ENCODE data around the gene KCNJ9. TPM values are rescaled to one million over a fixed set of nuclear protein-coding genes. Genes with fewer than 3 reads are reported as not detected.

Gene KCNJ9
- total and polyA plus RNA-seq, 12 donors = 0.01 to 0.09 (median 0.07) TPM; not detected in 8

DNA sequence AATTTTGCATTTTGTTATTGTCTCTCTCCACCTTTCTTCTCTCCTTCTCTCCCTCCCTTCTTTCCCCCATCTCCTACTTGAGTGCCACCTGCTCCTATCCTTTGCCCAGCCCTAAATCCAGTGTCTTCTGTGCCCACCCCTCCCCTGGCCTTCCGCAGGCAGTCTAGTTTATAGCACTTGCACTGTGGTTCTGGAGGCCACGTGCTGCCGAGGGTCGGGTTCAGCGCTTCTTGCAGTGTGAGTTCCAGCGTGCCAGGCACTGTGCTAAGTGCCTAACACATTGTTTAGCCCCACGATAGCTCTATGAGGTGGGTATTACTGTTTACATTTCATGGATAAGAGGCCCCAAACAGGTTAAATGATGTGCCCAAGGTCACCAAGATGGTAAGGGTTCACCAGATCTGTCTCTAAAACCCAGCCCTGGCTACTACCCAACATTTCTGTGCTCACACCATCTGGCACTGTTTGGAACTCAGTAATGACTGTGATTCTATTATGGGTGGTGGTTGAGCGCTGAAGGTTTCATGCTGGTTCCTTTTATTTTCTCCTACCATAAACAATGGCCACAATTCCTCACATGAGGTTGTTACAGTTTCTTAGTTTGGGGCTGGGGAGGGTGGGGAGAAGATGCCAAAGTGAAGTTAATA is 56.0 kb downstream of the KCNJ9 start:
- Histone ChIP-seq H3K9me3 (no peaks in the 10 kb centered on the region), H3K4me3 (no peak overlapping the region), H3K27ac (peak overlapping the region in 4 of 10 donors; percentile 35 to 65 (median 54)), H3K4me1 (peaks cover 0 to 22% (median 6%) of the 10 kb centered on the region in 9 donors), H3K27me3 (no peaks in the 10 kb centered on the region), H3K36me3 (peaks cover 0 to 94% (median 4%) of the 10 kb centered on the region in 9 donors)
- DNase-seq (no peak), ATAC-seq (peak in 5 of 8 donors; percentile 32 to 60 (median 41))
- intact Hi-C loops (cut with DNase I) = no loop called here
- WGBS, 2 donors = 88 to 90% methylated on average over 8 of the region's 8 CpGs
- TF ChIP-seq, protein P1, sequence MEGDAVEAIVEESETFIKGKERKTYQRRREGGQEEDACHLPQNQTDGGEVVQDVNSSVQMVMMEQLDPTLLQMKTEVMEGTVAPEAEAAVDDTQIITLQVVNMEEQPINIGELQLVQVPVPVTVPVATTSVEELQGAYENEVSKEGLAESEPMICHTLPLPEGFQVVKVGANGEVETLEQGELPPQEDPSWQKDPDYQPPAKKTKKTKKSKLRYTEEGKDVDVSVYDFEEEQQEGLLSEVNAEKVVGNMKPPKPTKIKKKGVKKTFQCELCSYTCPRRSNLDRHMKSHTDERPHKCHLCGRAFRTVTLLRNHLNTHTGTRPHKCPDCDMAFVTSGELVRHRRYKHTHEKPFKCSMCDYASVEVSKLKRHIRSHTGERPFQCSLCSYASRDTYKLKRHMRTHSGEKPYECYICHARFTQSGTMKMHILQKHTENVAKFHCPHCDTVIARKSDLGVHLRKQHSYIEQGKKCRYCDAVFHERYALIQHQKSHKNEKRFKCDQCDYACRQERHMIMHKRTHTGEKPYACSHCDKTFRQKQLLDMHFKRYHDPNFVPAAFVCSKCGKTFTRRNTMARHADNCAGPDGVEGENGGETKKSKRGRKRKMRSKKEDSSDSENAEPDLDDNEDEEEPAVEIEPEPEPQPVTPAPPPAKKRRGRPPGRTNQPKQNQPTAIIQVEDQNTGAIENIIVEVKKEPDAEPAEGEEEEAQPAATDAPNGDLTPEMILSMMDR (IDR thresholded peaks at IDR 0.05) = no peak

DNA sequence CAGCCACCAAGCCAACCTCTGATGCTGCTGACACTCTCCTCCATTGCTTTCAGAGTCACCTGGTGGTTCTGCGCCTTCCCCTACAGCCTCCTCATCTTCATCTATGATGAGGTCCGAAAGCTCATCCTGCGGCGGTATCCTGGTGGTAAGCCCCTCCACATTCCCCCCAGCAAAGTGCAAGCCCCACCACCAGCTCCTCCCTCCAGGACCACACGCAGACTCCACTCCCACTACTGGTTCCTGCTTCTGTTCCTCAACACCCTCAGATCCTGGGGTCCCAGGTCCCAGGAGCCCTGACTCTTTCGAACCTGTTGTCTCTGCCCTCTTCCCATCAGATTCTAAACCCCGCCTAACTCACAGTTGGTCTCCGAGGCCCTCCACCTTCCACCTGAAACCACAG is 58.5 kb downstream of the KCNJ9 start:
- no peak for ATAC-seq
- H3K9me3 ChIP-seq = no peaks in the 10 kb centered on the region
- TF ChIP-seq, protein P1 (IDR thresholded peaks at IDR 0.05) = no peak
- H3K27ac ChIP-seq = no peak overlapping the region
- H3K36me3 ChIP-seq = peaks cover 0 to 79% (median 4%) of the 10 kb centered on the region in 9 donors
- peaks cover 0 to 15% (median 0%) of the 10 kb centered on the region in 9 donors for H3K4me1 ChIP-seq
- H3K4me3 ChIP-seq = no peak overlapping the region
- WGBS, 2 donors = 94% methylated on average over 8 of the region's 8 CpGs
- intact Hi-C loops (cut with DNase I) = no loop called here
- DNase-seq = no peak
- no peaks in the 10 kb centered on the region for H3K27me3 ChIP-seq

Other genes starting within 250 kb of the KCNJ9 start
- not detected for gene VSIG8, start 218.9 kb upstream of the KCNJ9 start, total RNA-seq
- gene VSIG8, start 218.9 kb upstream of the KCNJ9 start, polyA plus RNA-seq = under 1 TPM in 1 of 2 donors, not detected in 1; 0.44 TPM
- gene CFAP45, start 181.4 kb upstream of the KCNJ9 start, total RNA-seq = 1 to 10 TPM in 1 of 10 donors, under 1 TPM in 9; 0.17 to 1.5 (median 0.47) TPM
- 1 to 10 TPM in 1 of 2 donors, under 1 TPM in 1; 0.70 to 1.4 TPM for gene CFAP45, start 181.4 kb upstream of the KCNJ9 start, polyA plus RNA-seq
- 100 to 1,000 TPM in 4 of 10 donors, 10 to 100 TPM in 6; 65.9 to 228 (median 92.5) TPM for gene TAGLN2, start 156.0 kb upstream of the KCNJ9 start, total RNA-seq
- gene TAGLN2, start 156.0 kb upstream of the KCNJ9 start, polyA plus RNA-seq = 100 to 1,000 TPM; 131 to 283 TPM
- gene IGSF9, start 135.9 kb upstream of the KCNJ9 start, total RNA-seq = under 1 TPM in 3 of 10 donors, not detected in 7; 0.07 to 0.15 (median 0.08) TPM
- under 1 TPM; 0.03 to 0.15 TPM for gene IGSF9, start 135.9 kb upstream of the KCNJ9 start, polyA plus RNA-seq
- gene SLAMF9, start 127.3 kb upstream of the KCNJ9 start, total RNA-seq = not detected
- under 1 TPM in 1 of 2 donors, not detected in 1; 0.13 TPM for gene SLAMF9, start 127.3 kb upstream of the KCNJ9 start, polyA plus RNA-seq
- 1 to 10 TPM; 2.0 to 3.0 (median 2.5) TPM for gene PIGM, start 49.5 kb upstream of the KCNJ9 start, total RNA-seq
- 1 to 10 TPM; 1.5 to 2.3 TPM for gene PIGM, start 49.5 kb upstream of the KCNJ9 start, polyA plus RNA-seq
- gene KCNJ10, start 11.4 kb upstream of the KCNJ9 start, total RNA-seq = 1 to 10 TPM in 1 of 10 donors, not detected in 9; 1.9 TPM
- under 1 TPM in 1 of 2 donors, not detected in 1; 0.09 TPM for gene KCNJ10, start 11.4 kb upstream of the KCNJ9 start, polyA plus RNA-seq
- gene IGSF8, start 17.1 kb downstream of the KCNJ9 start, total RNA-seq = 10 to 100 TPM; 17.0 to 42.2 (median 20.6) TPM
- 10 to 100 TPM; 13.4 to 27.1 TPM for gene IGSF8, start 17.1 kb downstream of the KCNJ9 start, polyA plus RNA-seq
- 100 to 1,000 TPM; 108 to 342 (median 207) TPM for gene ATP1A2, start 34.2 kb downstream of the KCNJ9 start, total RNA-seq
- 10 to 100 TPM; 14.2 to 83.8 TPM for gene ATP1A2, start 34.2 kb downstream of the KCNJ9 start, polyA plus RNA-seq
- 1 to 10 TPM in 1 of 10 donors, under 1 TPM in 4, not detected in 5; 0.14 to 1.5 (median 0.50) TPM for gene ATP1A4, start 70.1 kb downstream of the KCNJ9 start, total RNA-seq
- under 1 TPM; 0.04 to 0.29 TPM for gene ATP1A4, start 70.1 kb downstream of the KCNJ9 start, polyA plus RNA-seq
- 10 to 100 TPM; 17.5 to 68.9 (median 45.4) TPM for gene CASQ1, start 109.0 kb downstream of the KCNJ9 start, total RNA-seq
- gene CASQ1, start 109.0 kb downstream of the KCNJ9 start, polyA plus RNA-seq = 10 to 100 TPM; 27.4 to 39.3 TPM
- gene PEA15, start 123.8 kb downstream of the KCNJ9 start, total RNA-seq = 100 to 1,000 TPM; 213 to 451 (median 271) TPM
- gene PEA15, start 123.8 kb downstream of the KCNJ9 start, polyA plus RNA-seq = 100 to 1,000 TPM; 244 to 536 TPM
- 100 to 1,000 TPM; 122 to 171 (median 154) TPM for gene DCAF8, start 181.0 kb downstream of the KCNJ9 start, total RNA-seq
- 100 to 1,000 TPM in 1 of 2 donors, 10 to 100 TPM in 1; 47.1 to 101 TPM for gene DCAF8, start 181.0 kb downstream of the KCNJ9 start, polyA plus RNA-seq
- gene PEX19, start 203.6 kb downstream of the KCNJ9 start, total RNA-seq = 100 to 1,000 TPM in 1 of 10 donors, 10 to 100 TPM in 9; 72.9 to 100 (median 94.1) TPM
- gene PEX19, start 203.6 kb downstream of the KCNJ9 start, polyA plus RNA-seq = 10 to 100 TPM; 11.9 to 25.2 TPM

Measured in heart right ventricle (tissue), 16 donors.